Naive thymus-derived CD8-positive, alpha-beta T cell (primary cell): ENCODE results near the gene NECTIN4. TPM values are rescaled to one million over a fixed set of nuclear protein-coding genes. Genes with fewer than 3 reads are reported as not detected.
"Not testable (repeated sequence)": the region's sequence is repeated elsewhere in the genome, so short reads cannot be mapped to it uniquely, and the experiment has no call there.

Experiments
- ATAC-seq, 2 donors: fragments of 150-1000 bp; cut with Tn5 transposase in 1 of 2; sonication (Bioruptor Pico), chemical (Tn5 transposase) in 1 of 2; 1 replicate in 1 of 2; 2 replicates in 1 of 2; pipeline ENCODE4 v1.10.0; 2021; ENCODE audit warnings: mild to moderate bottlenecking in 2 of 2, moderate library complexity in 2 of 2
- POLR2A ChIA-PET: fragments of 350-600 bp; sonication (Branson Sonifier 250); formaldehyde crosslinking; loops from one replicate; lab custom pipeline; 2021; ENCODE audit warnings: antibody characterized with exemption; lab: Charles Lee
- DNase-seq, 10 donors: peaks; one replicate each; pipeline versions ENCODE4 v3.0.0 to v3.0.0-alpha.2; 2020 to 2022
- H3K27ac Mint-ChIP-seq, 10 donors: one replicate each; pipeline ENCODE4 v1.8.0; 2020 to 2022; ENCODE audit warnings: mild to moderate bottlenecking in 10 of 10, mixed read lengths in 10 of 10, moderate library complexity in 4 of 10, inconsistent platforms in 1 of 10
- H3K27me3 Mint-ChIP-seq, 5 donors: one replicate each; pipeline ENCODE4 v1.8.0; 2021 to 2022; ENCODE audit warnings: mixed read lengths in 5 of 5
- H3K36me3 Mint-ChIP-seq, 3 donors: one replicate each; pipeline ENCODE4 v1.8.0; 2020 to 2022; ENCODE audit warnings: mixed read lengths in 3 of 3, mild to moderate bottlenecking in 2 of 3, inconsistent platforms in 1 of 3
- H3K4me1 Mint-ChIP-seq, 4 donors: one replicate each; pipeline ENCODE4 v1.8.0; 2021 to 2022; ENCODE audit warnings: mixed read lengths in 4 of 4
- H3K4me3 Mint-ChIP-seq, 10 donors: one replicate each; pipeline ENCODE4 v1.8.0; 2020 to 2022; ENCODE audit warnings: mild to moderate bottlenecking in 10 of 10, mixed read lengths in 10 of 10, moderate library complexity in 6 of 10, inconsistent platforms in 1 of 10
- H3K9me3 Mint-ChIP-seq, 9 donors: one replicate each; pipeline ENCODE4 v1.8.0; 2020 to 2022; ENCODE audit warnings: mixed read lengths in 9 of 9, mild to moderate bottlenecking in 3 of 9, inconsistent platforms in 1 of 9, moderate library complexity in 1 of 9
- polyA plus RNA-seq, 3 donors: library from polyadenylated mRNA; unstranded; fragments of 300-500 nt; fragmentation: Illumina TruSeq; gene quantifications; one replicate each; pipeline ENCODE4 v1.2.3, GENCODE V29; 2021
- total RNA-seq, 8 experiments: library from RNA in 2 of 8; stranded (reverse) in 2 of 8; gene quantifications; one replicate each; pipeline ENCODE4 v1.2.3 and lab custom pipeline; 2021 to 2026

NECTIN4 gene
- total and polyA plus RNA-seq, 5 experiments from 2014 or later, result not detected

GRCh38 chr1:161121834-161122233 is 32.5 kb upstream of the NECTIN4 start:
- no peak for DNase-seq
- H3K27ac Mint-ChIP-seq, result peak overlapping the region in 3 of 10 donors; percentile 32 to 59 (median 53)

DNA sequence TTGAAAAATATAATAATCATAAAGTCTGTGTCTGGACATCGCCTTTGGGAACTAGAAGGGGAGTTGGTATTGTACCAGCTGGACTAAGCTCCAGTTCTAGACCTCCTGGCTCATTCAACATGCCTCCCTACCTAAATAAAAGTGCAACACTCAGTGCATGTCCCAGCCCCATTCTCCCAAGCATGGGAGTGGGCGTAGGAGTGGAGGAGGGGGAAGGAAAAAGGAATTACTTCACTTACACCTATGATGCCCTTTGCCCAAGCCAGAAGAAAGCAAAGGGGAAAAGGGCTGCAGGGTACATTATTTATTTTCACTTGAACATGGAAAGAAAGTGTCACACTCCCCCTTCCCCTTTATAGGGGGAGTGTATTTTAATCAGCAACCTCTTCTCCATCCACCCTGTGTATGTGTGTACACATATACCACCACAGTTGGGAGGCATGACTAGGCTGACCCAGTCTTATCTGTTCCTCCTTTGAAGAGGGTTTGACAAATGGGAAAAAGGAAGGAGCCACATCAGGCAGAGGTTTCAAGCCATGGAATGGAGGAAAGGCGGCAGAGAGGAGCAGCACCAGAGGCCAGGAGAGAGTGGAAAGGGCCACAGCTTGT is 31.8 kb upstream of the NECTIN4 start:
- ATAC-seq (no peak), DNase-seq (no peak)
- Mint-ChIP-seq H3K27me3 (no peaks in the 10 kb centered on the region), H3K9me3 (no peaks in the 10 kb centered on the region), H3K36me3 (peaks cover 0 to 56% (median 8%) of the 10 kb centered on the region in 3 donors), H3K4me1 (peaks cover 21 to 68% (median 42%) of the 10 kb centered on the region in 4 donors), H3K27ac (peak overlapping the region in 6 of 10 donors; percentile 1 to 80 (median 30)), H3K4me3 (no peak overlapping the region)
- POLR2A ChIA-PET, result interaction anchor here (1.3 to 1.8 kb wide), 2 partner anchors 12 to 24 kb away, joined by 3 to 8 read pairs; partner anchors contain the start of gene DEDD

More at GRCh38 chr1:161121834-161122233, 32.5 kb upstream of the NECTIN4 start:
- Mint-ChIP-seq H3K4me1 (peaks cover 22 to 65% (median 40%) of the 10 kb centered on the region in 4 donors), H3K27me3 (no peaks in the 10 kb centered on the region), H3K36me3 (peaks cover 0 to 61% (median 8%) of the 10 kb centered on the region in 3 donors), H3K9me3 (no peaks in the 10 kb centered on the region), H3K4me3 (no peak overlapping the region)
- no peak for ATAC-seq
- POLR2A ChIA-PET, result interaction anchor here (0.6 to 1.8 kb wide), 6 partner anchors 11 to 713 kb away, joined by 3 to 8 read pairs (median 3); partner anchors contain the start of genes DEDD and UFC1

DNA sequence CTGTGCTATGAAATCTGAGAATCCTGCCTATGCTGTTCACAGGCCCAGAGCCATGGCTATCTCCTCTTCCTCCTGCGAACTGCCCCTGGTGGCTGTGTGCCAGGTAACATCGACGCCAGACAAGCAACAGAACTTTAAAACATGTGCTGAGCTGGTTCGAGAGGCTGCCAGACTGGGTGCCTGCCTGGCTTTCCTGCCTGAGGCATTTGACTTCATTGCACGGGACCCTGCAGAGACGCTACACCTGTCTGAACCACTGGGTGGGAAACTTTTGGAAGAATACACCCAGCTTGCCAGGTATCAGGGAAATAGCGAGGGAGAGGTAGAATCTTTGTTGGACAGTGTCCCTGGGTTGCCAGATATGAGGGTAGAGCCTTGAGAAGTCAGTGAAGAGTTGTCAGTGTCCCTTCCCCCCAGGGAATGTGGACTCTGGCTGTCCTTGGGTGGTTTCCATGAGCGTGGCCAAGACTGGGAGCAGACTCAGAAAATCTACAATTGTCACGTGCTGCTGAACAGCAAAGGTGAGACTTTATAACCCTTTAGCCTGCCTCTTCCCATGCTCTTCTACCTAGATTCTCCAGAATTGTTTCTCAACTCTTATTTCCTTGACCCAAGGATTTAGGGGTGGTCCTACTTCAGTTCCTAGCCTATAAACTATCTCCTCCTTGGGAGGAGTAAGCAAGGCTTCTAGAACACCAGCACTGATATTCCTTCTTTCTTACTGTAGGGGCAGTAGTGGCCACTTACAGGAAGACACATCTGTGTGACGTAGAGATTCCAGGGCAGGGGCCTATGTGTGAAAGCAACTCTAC is 29.9 kb upstream of the NECTIN4 start:
- POLR2A ChIA-PET, result interaction anchor here (0.6 to 2.4 kb wide), 4 partner anchors 9 to 272 kb away, joined by 3 to 12 read pairs (median 6); no protein-coding TSS in a partner anchor
- H3K4me3 Mint-ChIP-seq, result peak overlapping the region; percentile 91 to 97 (median 95)
- no peaks in the 10 kb centered on the region for H3K9me3 Mint-ChIP-seq
- peak; percentile 17 to 73 (median 51) for DNase-seq
- H3K4me1 Mint-ChIP-seq, result peaks cover 22 to 80% (median 54%) of the 10 kb centered on the region in 4 donors
- peak; percentile 47 to 62 for ATAC-seq
- H3K36me3 Mint-ChIP-seq, result peaks cover 0 to 43% (median 4%) of the 10 kb centered on the region in 3 donors
- H3K27ac Mint-ChIP-seq, result peak overlapping the region; percentile 77 to 98 (median 94)
- no peaks in the 10 kb centered on the region for H3K27me3 Mint-ChIP-seq

DNA sequence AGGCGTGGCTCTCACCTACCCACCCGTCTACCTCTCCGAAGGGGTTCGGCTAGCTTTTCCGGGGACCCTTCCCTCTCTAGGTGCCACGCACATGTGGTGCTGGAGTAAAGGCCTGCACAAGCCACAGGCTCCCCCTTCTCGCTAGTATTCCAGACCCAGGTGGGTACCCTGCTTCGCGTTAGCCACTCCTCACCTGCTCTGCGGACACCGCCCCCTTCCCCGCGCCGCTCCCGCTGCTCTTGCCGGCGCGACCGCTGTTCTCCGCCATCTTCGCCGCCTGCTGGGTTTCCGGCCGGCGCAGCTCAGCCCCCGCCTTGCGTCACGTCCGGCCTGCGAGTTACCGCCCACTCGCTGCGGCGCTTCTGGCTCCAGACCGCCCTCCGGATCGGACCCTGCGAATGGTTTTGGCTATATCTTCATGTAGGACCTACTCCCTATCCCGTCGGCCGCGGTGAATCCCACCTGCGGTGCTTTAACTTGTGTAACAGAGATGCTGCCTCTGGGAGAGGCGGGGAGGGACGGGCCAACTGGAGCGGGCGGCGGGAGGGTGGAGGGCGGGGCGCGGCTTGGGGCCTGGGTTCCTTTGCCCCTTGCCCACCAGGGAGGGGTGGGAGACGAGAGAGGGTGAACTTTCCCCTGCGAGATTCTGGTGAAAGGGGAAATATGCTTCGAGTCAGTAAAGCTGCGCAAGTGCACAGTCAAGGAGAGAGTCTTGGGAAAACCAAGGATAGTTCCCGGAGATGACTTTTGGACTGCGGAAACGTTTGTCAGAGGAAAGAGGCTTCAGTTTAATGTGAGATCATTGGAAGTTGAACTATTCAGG is 28.6 kb upstream of the NECTIN4 start, which contains the start of the genes NIT1 and PFDN2:
TSS of gene NIT1 (plus strand) at position 347 of the 823 bp plus-strand sequence. CDS start at position 419, 72 bp downstream.
TSS of gene PFDN2 (minus strand) at position 279 of the 823 bp plus-strand sequence. CDS start at position 268, 11 bp downstream.
- no peaks in the 10 kb centered on the region for H3K9me3 Mint-ChIP-seq
- H3K27me3 Mint-ChIP-seq, result no peaks in the 10 kb centered on the region
- POLR2A ChIA-PET, result interaction anchor here (0.7 to 2.4 kb wide), 17 partner anchors 10 to 188 kb away, joined by 3 to 18 read pairs (median 5); partner anchors contain the start of genes ARHGAP30, DEDD, KLHDC9 and NDUFS2
- peak within 1 kb of the TSS; percentile 91 to 97 (median 95) for H3K4me3 Mint-ChIP-seq
- H3K4me1 Mint-ChIP-seq, result peaks cover 36 to 90% (median 68%) of the 10 kb centered on the region in 4 donors
- peaks cover 0 to 40% (median 2%) of the 10 kb centered on the region in 3 donors for H3K36me3 Mint-ChIP-seq
- peak; percentile 76 to 88 (median 83) for DNase-seq
- ATAC-seq, result peak; percentile 82 to 86
- peak within 1 kb of the TSS; percentile 77 to 98 (median 95) for H3K27ac Mint-ChIP-seq

DNA sequence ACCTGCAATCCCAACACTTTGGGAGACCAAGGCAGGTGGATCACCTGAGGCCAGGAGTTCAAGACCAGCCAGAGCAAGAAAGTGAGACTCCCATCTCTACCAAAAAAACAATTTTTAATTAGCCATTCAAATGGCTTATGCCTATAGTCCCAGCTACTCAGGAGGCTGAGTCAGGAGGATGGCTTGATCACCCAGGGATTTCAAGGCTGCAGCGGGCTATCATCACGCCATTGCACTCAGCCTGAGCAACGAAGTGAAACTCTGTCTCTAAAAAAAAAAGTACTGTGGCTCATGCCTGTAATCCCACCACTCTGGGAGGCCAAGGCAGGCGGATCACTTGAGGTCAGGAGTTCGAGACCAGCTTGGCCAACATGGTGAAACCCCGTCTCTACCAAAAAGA is 26.6 kb upstream of the NECTIN4 start:
- peak overlapping the region in 5 of 10 donors; percentile 5 to 69 (median 48) for H3K27ac Mint-ChIP-seq
- POLR2A ChIA-PET, result interaction anchor here (0.6 to 1.9 kb wide), 3 partner anchors 50 to 86 kb away, joined by 3 to 4 read pairs (median 4); partner anchors contain the start of genes NDUFS2 and PPOX
- H3K36me3 Mint-ChIP-seq, result peaks cover 0 to 22% (median 0%) of the 10 kb centered on the region in 3 donors
- not testable (repeated sequence) for H3K9me3 Mint-ChIP-seq, ATAC-seq, DNase-seq, H3K27me3 Mint-ChIP-seq
- peak overlapping the region; percentile 91 to 97 (median 95) for H3K4me3 Mint-ChIP-seq
- peaks cover 41 to 87% (median 78%) of the 10 kb centered on the region in 4 donors for H3K4me1 Mint-ChIP-seq

DNA sequence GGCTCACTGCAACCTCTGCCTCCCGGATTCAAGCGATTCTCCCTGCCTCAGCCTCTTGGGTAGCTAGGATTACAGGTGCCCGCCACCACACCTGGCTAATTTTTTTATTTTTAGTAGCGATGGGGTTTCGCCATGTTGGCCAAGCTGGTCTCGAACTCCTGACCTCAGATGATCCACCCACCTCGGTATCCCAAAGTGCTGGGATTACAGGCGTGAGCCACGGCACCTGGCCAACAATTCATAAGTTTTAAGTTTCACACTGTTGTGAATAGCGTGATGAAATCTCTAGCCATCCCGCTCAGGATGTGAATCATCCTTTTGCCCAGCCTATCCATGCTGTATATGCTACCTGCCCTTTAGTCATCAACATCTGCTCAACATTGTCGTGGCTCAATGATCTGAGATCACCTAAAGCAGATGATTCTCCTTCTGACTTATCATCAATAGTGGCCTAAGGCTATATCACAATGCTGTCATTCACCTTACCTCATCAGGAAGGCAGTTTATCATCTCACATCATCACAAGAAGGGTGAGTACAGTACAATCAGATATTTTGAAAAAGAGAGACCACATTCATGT is 25.9 kb upstream of the NECTIN4 start:
- Mint-ChIP-seq H3K27me3 (no peaks in the 10 kb centered on the region), H3K9me3 (no peaks in the 10 kb centered on the region), H3K36me3 (peaks cover 0 to 23% (median 0%) of the 10 kb centered on the region in 3 donors), H3K4me3 (peak overlapping the region in 8 of 10 donors; percentile 7 to 97 (median 84)), H3K4me1 (peaks cover 41 to 86% (median 77%) of the 10 kb centered on the region in 4 donors), H3K27ac (peak overlapping the region in 5 of 10 donors; percentile 1 to 69 (median 40))
- no peak for ATAC-seq
- POLR2A ChIA-PET, result interaction anchor here (0.5 to 0.7 kb wide), 2 partner anchors 54 to 110 kb away, joined by 4 to 6 read pairs; no protein-coding TSS in a partner anchor
- no peak for DNase-seq

- Mint-ChIP-seq H3K36me3 (peaks cover 0 to 23% (median 0%) of the 10 kb centered on the region in 3 donors), H3K27me3 (no peaks in the 10 kb centered on the region), H3K27ac (peak overlapping the region in 3 of 10 donors; percentile 43 to 69 (median 49)), H3K9me3 (no peaks in the 10 kb centered on the region), H3K4me3 (peak overlapping the region in 1 of 10 donors; percentile 29), H3K4me1 (peaks cover 39 to 79% (median 72%) of the 10 kb centered on the region in 4 donors)
- POLR2A ChIA-PET, result interaction anchor here (0.6 kb wide), 1 partner anchor 78 kb away, joined by 4 read pairs; no protein-coding TSS in a partner anchor
- DNase-seq (no peak), ATAC-seq (no peak)
These were observed 25.2 kb upstream of the NECTIN4 start for GRCh38 chr1:161114556-161114955.

GRCh38 chr1:161113915-161114314 is 24.6 kb upstream of the NECTIN4 start:
- peaks cover 36 to 73% (median 68%) of the 10 kb centered on the region in 4 donors for H3K4me1 Mint-ChIP-seq

GRCh38 chr1:161111527-161111926 is 22.2 kb upstream of the NECTIN4 start:
- DNase-seq (no peak), ATAC-seq (no peak)
- no peaks in the 10 kb centered on the region for H3K9me3 Mint-ChIP-seq
- no peak overlapping the region for H3K4me3 Mint-ChIP-seq
- H3K27me3 Mint-ChIP-seq, result no peaks in the 10 kb centered on the region
- peaks cover 0 to 29% (median 0%) of the 10 kb centered on the region in 3 donors for H3K36me3 Mint-ChIP-seq
- peak overlapping the region in 6 of 10 donors; percentile 2 to 58 (median 30) for H3K27ac Mint-ChIP-seq
- H3K4me1 Mint-ChIP-seq, result peaks cover 33 to 57% (median 52%) of the 10 kb centered on the region in 4 donors
- POLR2A ChIA-PET, result interaction anchor here (0.6 to 1.3 kb wide), 3 partner anchors 13 to 50 kb away, joined by 3 to 4 read pairs (median 3); no protein-coding TSS in a partner anchor

More at GRCh38 chr1:161113915-161114314, 24.6 kb upstream of the NECTIN4 start:
- H3K36me3 Mint-ChIP-seq, result peaks cover 0 to 26% (median 0%) of the 10 kb centered on the region in 3 donors
- no peaks in the 10 kb centered on the region for H3K9me3 Mint-ChIP-seq
- H3K27me3 Mint-ChIP-seq, result no peaks in the 10 kb centered on the region
- no peak for ATAC-seq
- H3K4me3 Mint-ChIP-seq, result peak overlapping the region in 1 of 10 donors; percentile 22
- DNase-seq, result no peak
- POLR2A ChIA-PET, result interaction anchor here (0.6 kb wide), 1 partner anchor 77 kb away, joined by 4 read pairs; no protein-coding TSS in a partner anchor
- H3K27ac Mint-ChIP-seq, result peak overlapping the region in 5 of 10 donors; percentile 27 to 72 (median 68)

DNA sequence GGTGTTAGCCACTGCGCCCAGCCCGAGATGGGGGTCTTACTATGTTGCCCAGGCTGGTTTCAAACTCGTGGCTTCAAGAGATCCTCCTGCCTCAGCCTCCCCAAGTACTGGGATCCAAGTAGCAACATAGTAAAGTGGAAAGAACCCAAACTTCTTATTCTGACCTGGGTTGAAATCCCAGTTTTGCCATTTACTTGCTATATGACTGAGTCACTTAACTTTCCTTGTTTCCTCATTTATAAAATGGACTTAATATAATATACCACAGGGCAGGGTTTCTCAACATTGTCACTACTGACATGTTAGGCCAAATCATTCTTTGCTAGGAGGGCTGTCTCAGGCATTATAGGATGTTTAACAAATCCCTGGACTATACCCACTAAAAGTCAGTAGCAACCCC is 21.8 kb upstream of the NECTIN4 start:
- peak overlapping the region in 3 of 10 donors; percentile 5 to 58 (median 24) for H3K27ac Mint-ChIP-seq
- peaks cover 30 to 57% (median 50%) of the 10 kb centered on the region in 4 donors for H3K4me1 Mint-ChIP-seq

More for the DNA sequence above, 21.8 kb upstream of the NECTIN4 start:
- Mint-ChIP-seq H3K27me3 (no peaks in the 10 kb centered on the region), H3K4me3 (no peak overlapping the region), H3K9me3 (no peaks in the 10 kb centered on the region), H3K36me3 (peaks cover 0 to 29% (median 0%) of the 10 kb centered on the region in 3 donors)
- ATAC-seq, result no peak
- DNase-seq, result no peak
- POLR2A ChIA-PET, result no interaction called here
